Fibroblast of villous mesenchyme (primary cell): ENCODE results near the gene TMEM207. TPM values are rescaled to one million over a fixed set of nuclear protein-coding genes. Genes with fewer than 3 reads are reported as not detected.
A peak's percentile ranks its signal among the peaks of the same experiment; 100 is the strongest.

Source experiments
- DNase-seq: peaks from one replicate; pipeline ENCODE4 v3.0.0-alpha.2; 2010; ENCODE audit warnings: low read depth
- H3K4me3 ChIP-seq: 2 replicates; pipeline ENCODE4 v1.5.1; 2011; ENCODE audit warnings: low read depth, mild to moderate bottlenecking, low read length
- total RNA-seq: library from RNA; depleted of rRNA; stranded (reverse); fragments of >200 nt; gene quantifications from 2 replicates; pipeline ENCODE4 v1.2.3, GENCODE V29; 2012
- TF ChIP-seq, protein P1 (sequence below): IDR thresholded peaks from 2 replicates; pipeline ENCODE4 v1.5.1; 2012; ENCODE audit warnings: low read depth, mild to moderate bottlenecking, low read length; ENCODE audit not compliant: insufficient read depth

TMEM207 gene
- total RNA-seq, 1 donor: not detected

DNA sequence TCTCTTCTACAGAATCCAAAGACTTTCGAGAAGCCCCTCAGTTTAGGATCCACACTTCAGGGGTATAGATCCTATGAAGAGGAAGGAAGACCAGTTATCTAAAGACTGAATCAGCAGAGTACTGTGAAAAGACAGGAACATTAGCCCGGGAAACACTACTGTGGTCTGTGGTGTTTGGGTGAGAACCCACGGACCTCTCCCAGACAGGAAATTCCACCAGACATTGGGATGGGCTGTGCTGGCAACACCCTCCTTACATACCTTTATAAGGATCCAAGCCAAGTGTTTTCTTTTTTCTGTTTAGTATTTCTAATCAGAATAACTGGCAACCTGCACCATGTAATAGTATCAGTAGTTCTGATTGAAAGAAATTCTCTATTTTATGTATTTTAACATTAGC, 14.1 kb downstream of the TMEM207 start:
- no peak for DNase-seq
- TF ChIP-seq, protein P1, sequence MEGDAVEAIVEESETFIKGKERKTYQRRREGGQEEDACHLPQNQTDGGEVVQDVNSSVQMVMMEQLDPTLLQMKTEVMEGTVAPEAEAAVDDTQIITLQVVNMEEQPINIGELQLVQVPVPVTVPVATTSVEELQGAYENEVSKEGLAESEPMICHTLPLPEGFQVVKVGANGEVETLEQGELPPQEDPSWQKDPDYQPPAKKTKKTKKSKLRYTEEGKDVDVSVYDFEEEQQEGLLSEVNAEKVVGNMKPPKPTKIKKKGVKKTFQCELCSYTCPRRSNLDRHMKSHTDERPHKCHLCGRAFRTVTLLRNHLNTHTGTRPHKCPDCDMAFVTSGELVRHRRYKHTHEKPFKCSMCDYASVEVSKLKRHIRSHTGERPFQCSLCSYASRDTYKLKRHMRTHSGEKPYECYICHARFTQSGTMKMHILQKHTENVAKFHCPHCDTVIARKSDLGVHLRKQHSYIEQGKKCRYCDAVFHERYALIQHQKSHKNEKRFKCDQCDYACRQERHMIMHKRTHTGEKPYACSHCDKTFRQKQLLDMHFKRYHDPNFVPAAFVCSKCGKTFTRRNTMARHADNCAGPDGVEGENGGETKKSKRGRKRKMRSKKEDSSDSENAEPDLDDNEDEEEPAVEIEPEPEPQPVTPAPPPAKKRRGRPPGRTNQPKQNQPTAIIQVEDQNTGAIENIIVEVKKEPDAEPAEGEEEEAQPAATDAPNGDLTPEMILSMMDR: no peak
- H3K4me3 ChIP-seq: no peak overlapping the region

DNA sequence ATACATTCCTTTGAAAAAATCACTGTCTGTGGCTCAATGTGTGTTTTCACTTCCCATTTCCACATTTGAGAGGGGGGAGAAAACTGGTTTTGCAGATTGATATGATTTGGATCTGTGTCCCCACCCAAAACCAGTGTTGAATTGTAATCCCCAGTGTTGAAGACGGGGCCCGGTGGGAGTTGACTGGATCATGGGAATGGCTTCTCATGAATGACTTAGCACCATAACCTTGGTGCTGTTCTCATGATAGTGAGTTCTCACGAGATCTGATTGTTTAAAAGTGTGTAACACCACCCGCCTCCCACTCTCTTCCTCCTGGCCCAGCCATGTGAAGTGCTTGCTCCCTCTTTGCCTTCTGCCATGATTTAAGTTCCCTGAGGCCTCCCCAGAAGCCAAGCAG, 16.1 kb downstream of the TMEM207 start:
- no peak overlapping the region for H3K4me3 ChIP-seq
- DNase-seq: no peak

DNA sequence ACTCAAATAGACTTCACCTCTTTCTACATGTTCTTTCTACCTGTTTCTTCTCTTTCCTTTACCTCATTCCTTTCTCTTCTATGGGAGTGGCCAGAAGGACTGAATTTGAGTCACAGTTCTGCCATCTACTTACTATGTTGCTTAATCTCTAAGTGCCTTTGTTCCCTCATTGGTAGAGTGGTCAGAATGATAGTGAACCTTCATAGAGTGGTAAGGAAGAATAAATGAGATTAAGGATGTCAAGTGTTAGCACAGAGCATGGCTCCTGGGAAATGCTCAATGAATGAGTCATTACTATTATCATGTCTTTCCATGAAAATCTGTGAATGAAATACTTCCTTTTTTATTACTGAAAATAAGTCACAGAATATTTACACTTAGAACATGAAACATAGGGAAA, 17.5 kb downstream of the TMEM207 start:
- H3K4me3 ChIP-seq: no peak overlapping the region
- DNase-seq: peak; percentile 27
- TF ChIP-seq, protein P1: no peak

More for the DNA sequence above, 16.1 kb downstream of the TMEM207 start:
- TF ChIP-seq, protein P1: no peak

DNA sequence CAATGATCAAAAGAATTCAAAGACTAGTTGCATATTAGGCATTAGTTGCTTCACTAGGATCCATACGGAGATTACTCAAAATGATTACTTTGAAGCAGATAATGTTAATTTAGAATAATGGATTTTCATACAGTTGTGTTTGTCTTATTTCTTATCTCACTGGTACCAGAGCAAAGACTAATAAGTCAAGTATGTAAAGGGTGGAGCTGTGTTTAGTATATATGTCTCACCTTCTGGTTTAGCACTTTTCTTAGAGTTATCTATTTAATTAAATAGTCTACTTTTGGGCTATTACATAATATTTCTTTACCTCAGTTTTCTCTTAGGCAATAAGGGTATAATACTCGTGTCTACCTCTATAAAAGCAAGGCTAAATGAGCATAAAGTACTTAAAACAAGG, 18.8 kb downstream of the TMEM207 start:
- TF ChIP-seq, protein P1: no peak
- DNase-seq: no peak
- H3K4me3 ChIP-seq: no peak overlapping the region

DNA sequence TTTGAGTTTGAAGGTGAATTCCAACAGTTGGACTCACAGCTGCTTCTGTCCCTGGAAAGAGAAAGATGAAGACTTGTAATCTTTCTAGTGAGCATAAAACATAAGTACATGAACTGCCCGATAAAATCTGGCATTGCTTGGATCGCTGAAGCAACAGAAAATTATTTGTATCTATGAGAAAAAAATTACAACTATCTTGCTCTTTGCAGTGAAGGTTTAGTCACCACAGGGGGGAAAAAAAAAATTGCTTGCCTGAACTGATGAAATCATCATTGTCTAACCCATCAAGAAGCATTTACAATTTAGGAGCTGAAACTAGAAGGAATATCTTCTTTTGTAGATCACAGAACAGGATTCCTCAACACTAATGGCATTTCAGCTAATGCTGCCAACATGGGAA, 20.0 kb downstream of the TMEM207 start:
- TF ChIP-seq, protein P1: no peak
- no peak for DNase-seq
- H3K4me3 ChIP-seq: no peak overlapping the region

DNA sequence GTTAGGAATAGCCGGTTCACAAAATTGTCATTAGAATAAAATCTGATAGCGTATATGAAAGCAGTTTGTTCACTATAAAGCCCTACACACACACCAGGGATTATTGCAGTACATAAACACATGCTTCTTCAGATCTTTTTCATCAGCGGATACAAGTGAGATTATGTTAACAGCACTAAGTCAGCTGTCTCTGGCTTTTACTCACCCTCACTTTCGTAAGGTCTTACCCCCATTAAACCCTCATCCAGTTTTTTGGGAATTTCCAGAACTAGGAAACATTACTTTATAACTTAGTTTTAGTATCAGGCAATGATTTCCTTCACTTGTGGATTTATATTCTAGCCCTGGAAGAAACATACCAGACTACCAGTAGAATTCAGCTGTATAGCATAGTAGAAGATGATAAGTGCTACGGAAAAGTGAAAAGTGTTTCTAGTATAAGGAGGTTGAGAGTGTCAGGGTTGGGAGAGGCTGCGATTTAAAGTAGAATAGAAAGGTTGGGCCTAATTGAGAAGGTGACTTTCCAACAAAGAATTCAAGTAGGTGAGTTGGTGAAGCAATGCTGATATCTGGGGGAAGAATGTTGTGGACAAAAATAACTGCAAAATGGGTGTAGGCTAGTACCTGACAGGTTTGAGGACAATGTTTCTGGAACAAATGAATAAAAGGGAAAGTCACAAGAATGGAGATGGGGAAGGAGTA, 22.7 kb downstream of the TMEM207 start:
- H3K4me3 ChIP-seq: no peak overlapping the region
- TF ChIP-seq, protein P1: no peak
- peak; percentile 58 for DNase-seq

DNA sequence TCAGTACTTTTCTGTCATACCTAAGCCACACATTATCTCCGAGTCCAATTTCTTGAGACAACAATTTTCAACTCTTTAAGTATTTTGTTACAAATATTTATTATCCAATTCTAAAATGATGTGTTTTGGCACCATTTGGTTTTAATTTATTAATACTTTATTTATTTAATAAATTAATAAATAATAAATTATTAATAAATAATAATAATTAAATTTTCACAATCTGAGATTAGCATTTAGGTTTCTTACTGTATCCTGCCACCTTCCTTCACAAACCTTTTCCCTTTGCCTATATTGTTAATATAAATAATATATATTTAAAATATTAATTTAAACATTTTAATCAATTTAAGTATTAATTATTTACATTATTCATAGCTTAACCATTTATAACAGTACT, 23.9 kb downstream of the TMEM207 start:
- no peak for DNase-seq
- TF ChIP-seq, protein P1: no peak
- no peak overlapping the region for H3K4me3 ChIP-seq
